Transverse colon (tissue), 4 donors: Measurements from ENCODE around the gene ANKRD34C. TPM values are rescaled to one million over a fixed set of nuclear protein-coding genes. Genes with fewer than 3 reads are reported as not detected.

Experiments
- DNase-seq: peaks from one replicate; pipeline ENCODE4 v3.0.0-alpha.2; 2019
- H3K27ac ChIP-seq, 4 donors: fragments of 200-600 bp; sonication (generic); 2 replicates each; pipeline ENCODE4 v1.5.1; 2016 to 2018; ENCODE audit warnings: inconsistent platforms in 4 of 4
- H3K27me3 ChIP-seq: fragments of 200-600 bp; sonication (generic); 2 replicates; pipeline ENCODE4 v1.5.1; 2017; ENCODE audit warnings: inconsistent platforms
- H3K36me3 ChIP-seq, 4 donors: fragments of 200-600 bp; sonication (generic); 2 replicates each; pipeline ENCODE4 v1.5.1; 2017 to 2019; ENCODE audit warnings: inconsistent platforms in 4 of 4
- H3K4me1 ChIP-seq, 4 donors: fragments of 200-600 bp; sonication (generic); 2 replicates each; pipeline ENCODE4 v1.5.1; 2017 to 2020; ENCODE audit warnings: inconsistent platforms in 4 of 4
- H3K4me3 ChIP-seq, 4 donors: fragments of 200-600 bp; sonication (generic); 1 replicate in 1 of 4; 2 replicates in 3 of 4; pipeline versions ENCODE4 v1.5.1 to v1.6.1; 2017 to 2019; ENCODE audit warnings: inconsistent platforms in 4 of 4
- H3K9me3 ChIP-seq, 2 donors: fragments of 200-600 bp; sonication (generic); 2 replicates each; pipeline ENCODE4 v1.5.1; 2017 to 2019; ENCODE audit warnings: inconsistent platforms in 2 of 2
- CTCF ChIP-seq, 5 experiments: fragments of 200-600 bp in 3 of 5; fragments of 450-650 bp in 2 of 5; sonication (generic) in 3 of 5; IDR thresholded peaks; 1 replicate in 2 of 5; 2 replicates in 3 of 5; pipeline ENCODE4 v1.5.1; 2016 to 2017; ENCODE audit warnings: antibody characterized with exemption in 5 of 5, inconsistent platforms in 3 of 5, mild to moderate bottlenecking in 2 of 5, moderate library complexity in 1 of 5
- EP300 ChIP-seq: sonication (generic); formaldehyde crosslinking; IDR thresholded peaks from one replicate; pipeline ENCODE4 v1.6.1; 2017; ENCODE audit warnings: antibody characterized with exemption, low read depth
- POLR2A ChIP-seq: fragments of 450-650 bp; IDR thresholded peaks from one replicate; pipeline ENCODE4 v1.6.1; 2016; ENCODE audit warnings: antibody characterized with exemption, mild to moderate bottlenecking, moderate library complexity
- POLR2AphosphoS5 ChIP-seq, 3 donors: sonication (generic); formaldehyde crosslinking; IDR thresholded peaks; one replicate each; pipeline ENCODE4 v1.6.1; 2016; ENCODE audit warnings: antibody characterized with exemption in 3 of 3
- WGBS, 2 donors: methylation state at CpG; one replicate each; pipeline ENCODE4 v1.1.5; 2018; ENCODE audit warnings: low coverage in 1 of 2; 5-methylcytosine and 5-hydroxymethylcytosine counted together
- in situ Hi-C, 4 donors: fragments of 200-750 bp; cut with MboI; loops; one replicate each; pipeline versions ENCODE4 v1.15.0 to v1.15.1; 2017; ENCODE audit warnings: low sequenced_read_pairs in 3 of 4, low pct_ligation_motif_present in 1 of 4, low pct_unique_long_range_greater_than_20kb in 1 of 4
- intact Hi-C: fragments of 100-400 bp; cut with DNase I; formaldehyde crosslinking; loops from one replicate; pipeline ENCODE4 v1.15.1; 2023; ENCODE audit warnings: low total_unique reads
- total RNA-seq, 4 donors: library from RNA; depleted of rRNA; stranded (reverse); fragments of >200 nt; gene quantifications; one replicate each; pipeline ENCODE4 v1.1.0, GENCODE V29; 2016

Gene ANKRD34C
- total RNA-seq, 4 donors from 2014 or later: not detected

DNA sequence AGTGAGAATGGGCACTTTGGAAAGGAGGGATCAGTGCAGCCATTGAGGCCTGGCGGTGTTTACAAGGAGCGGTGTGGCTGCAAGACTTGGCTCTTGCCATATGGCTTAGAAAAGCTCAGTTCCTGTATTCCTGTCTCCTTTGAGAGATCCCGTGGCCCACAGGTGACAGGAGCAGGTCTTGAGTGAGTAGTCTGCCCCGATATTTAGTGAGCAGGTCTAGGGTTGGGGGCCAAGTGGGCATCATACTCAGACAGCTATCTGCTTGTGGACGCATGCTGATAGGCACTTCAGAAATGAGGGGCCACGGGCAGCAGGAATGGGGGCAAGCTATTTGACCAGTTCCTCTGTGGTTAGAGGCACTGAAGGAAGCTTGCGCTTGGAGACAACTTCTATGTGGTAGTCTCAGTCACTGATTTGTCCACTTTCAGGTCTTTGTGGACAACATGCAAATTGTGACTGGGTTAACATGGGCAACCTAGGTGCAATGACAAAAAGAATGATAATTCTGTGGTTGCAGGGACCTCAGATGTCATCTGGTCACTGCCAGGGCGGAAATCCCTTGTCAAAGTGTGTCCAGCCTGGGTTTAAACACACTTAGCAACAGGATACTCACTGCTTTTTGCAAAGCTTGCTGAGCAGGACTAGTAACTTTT is 29.5 kb downstream of the ANKRD34C start:
- 19 to 51% methylated on average over 2 to 8 of the region's 8 CpGs for WGBS, 2 donors
- H3K4me3 ChIP-seq: peak overlapping the region; percentile 55 to 67 (median 63)
- H3K27me3 ChIP-seq: peaks cover 6% of the 10 kb centered on the region
- H3K27ac ChIP-seq: peak overlapping the region in 2 of 4 donors; percentile 36 to 57
- H3K4me1 ChIP-seq: peaks cover 2 to 14% (median 9%) of the 10 kb centered on the region in 4 donors
- H3K36me3 ChIP-seq: peaks cover 0 to 21% (median 4%) of the 10 kb centered on the region in 4 donors
- no peak for DNase-seq
- TF ChIP-seq EP300: no peak
- no peak for TF ChIP-seq POLR2A
- TF ChIP-seq POLR2AphosphoS5 (IDR thresholded peaks at IDR 0.05): no peak
- no peak for TF ChIP-seq CTCF (IDR thresholded peaks at IDR 0.05)
- in situ Hi-C loops: no loop called here
- intact Hi-C loops: no loop called here
- no peaks in the 10 kb centered on the region for H3K9me3 ChIP-seq

DNA sequence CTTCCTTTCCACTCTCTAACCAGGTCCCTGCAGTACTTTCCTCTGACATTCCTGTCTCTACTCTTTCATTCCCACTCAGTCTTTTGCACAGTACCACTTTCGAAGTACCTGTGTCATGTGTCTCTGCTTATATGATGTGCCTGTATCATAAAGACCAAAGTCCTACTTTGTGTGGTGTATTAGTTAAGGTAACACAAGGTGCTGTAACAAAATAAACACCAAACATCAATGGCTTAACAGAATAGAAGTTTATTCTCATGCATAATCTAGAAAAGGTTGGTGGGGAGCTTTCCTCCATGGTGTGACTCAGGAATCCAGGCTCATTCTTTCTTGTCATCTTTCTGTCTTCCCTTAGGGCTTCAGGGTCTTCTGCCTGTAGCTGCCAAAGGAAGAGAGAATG is 31.7 kb downstream of the ANKRD34C start:
- peaks cover 0 to 21% (median 4%) of the 10 kb centered on the region in 4 donors for H3K36me3 ChIP-seq
- intact Hi-C loops: no loop called here
- in situ Hi-C loops: no loop called here

GRCh38 chr15:79314811-79315210 is 32.3 kb downstream of the ANKRD34C start:
- Histone ChIP-seq H3K27me3 (no peaks in the 10 kb centered on the region), H3K36me3 (peaks cover 0 to 21% (median 4%) of the 10 kb centered on the region in 4 donors), H3K27ac (no peak overlapping the region), H3K9me3 (no peaks in the 10 kb centered on the region), H3K4me3 (no peak overlapping the region), H3K4me1 (peaks cover 2 to 14% (median 9%) of the 10 kb centered on the region in 4 donors)
- in situ Hi-C loops (no loop called here), intact Hi-C loops (no loop called here)
- TF ChIP-seq EP300 (no peak), CTCF (IDR thresholded peaks at IDR 0.05) (no peak), POLR2A (no peak), POLR2AphosphoS5 (IDR thresholded peaks at IDR 0.05) (no peak)
- WGBS, 2 donors: 88 to 93% methylated on average over 5 to 6 of the region's 6 CpGs
- DNase-seq: no peak

More for the DNA sequence above, 31.7 kb downstream of the ANKRD34C start:
- no peak for DNase-seq
- H3K4me3 ChIP-seq: no peak overlapping the region
- 90 to 96% methylated on average over 1 of the region's 1 CpG for WGBS, 2 donors
- no peak overlapping the region for H3K27ac ChIP-seq
- no peaks in the 10 kb centered on the region for H3K9me3 ChIP-seq
- no peaks in the 10 kb centered on the region for H3K27me3 ChIP-seq
- peaks cover 2 to 14% (median 9%) of the 10 kb centered on the region in 4 donors for H3K4me1 ChIP-seq
- TF ChIP-seq POLR2A (no peak), EP300 (no peak), CTCF (IDR thresholded peaks at IDR 0.05) (no peak), POLR2AphosphoS5 (IDR thresholded peaks at IDR 0.05) (no peak)

DNA sequence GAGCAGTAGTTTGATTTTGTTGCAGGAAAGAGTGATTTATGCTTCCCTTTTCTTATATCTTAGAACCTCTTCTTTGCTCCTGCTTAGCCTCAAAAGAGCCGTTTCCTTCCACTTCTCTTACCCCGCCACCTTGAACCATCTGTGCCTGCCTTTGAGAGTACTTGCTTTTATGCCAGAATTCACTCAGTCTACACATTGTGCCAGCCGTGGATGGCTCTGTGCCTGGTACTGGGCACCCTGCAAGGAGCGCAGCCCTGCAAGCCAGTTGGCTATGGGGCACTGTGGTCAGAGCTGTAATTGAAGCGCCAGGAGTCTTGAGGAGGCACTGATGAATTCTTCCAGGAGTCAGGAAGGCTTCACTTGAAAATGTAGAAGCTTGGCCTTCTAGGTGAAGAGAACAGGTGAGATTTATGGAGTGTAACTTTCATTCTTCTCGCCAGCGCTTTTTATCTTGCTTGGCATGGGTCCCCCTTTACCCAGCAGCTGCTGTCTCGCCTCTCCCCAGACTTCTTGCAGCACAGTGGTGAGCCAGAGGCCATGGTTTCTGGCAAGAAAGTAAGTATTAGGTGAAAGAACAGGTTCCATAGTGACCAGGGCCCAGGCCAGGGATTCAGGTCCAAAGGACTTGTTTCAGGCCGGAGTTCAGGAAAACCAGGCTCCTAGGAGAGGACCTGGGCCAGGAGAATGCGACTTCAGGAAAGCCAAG is 33.3 kb downstream of the ANKRD34C start:
- intact Hi-C loops: no loop called here

More for the DNA sequence above, 33.3 kb downstream of the ANKRD34C start:
- Histone ChIP-seq H3K36me3 (peaks cover 0 to 21% (median 4%) of the 10 kb centered on the region in 4 donors), H3K4me3 (no peak overlapping the region), H3K27ac (no peak overlapping the region), H3K4me1 (peaks cover 2 to 10% (median 9%) of the 10 kb centered on the region in 4 donors), H3K9me3 (no peaks in the 10 kb centered on the region), H3K27me3 (no peaks in the 10 kb centered on the region)
- no peak for DNase-seq
- WGBS, 2 donors: 87 to 95% methylated on average over 3 to 10 of the region's 10 CpGs
- TF ChIP-seq POLR2A (no peak), POLR2AphosphoS5 (IDR thresholded peaks at IDR 0.05) (no peak), CTCF (IDR thresholded peaks at IDR 0.05) (no peak), EP300 (no peak)
- in situ Hi-C loops: no loop called here
